Fibroblast of skin of left biceps (primary cell): ENCODE measurements around the gene TESK2.
"Not testable (repeated sequence)": the region's sequence is repeated elsewhere in the genome, so short reads cannot be mapped to it uniquely, and the experiment has no call there.

Source experiments
- DNase-seq, 2 experiments: peaks; one replicate each; pipeline ENCODE4 v3.0.0-alpha.2; 2013; ENCODE audit warnings: low read depth in 2 of 2

Gene TESK2, protein sequence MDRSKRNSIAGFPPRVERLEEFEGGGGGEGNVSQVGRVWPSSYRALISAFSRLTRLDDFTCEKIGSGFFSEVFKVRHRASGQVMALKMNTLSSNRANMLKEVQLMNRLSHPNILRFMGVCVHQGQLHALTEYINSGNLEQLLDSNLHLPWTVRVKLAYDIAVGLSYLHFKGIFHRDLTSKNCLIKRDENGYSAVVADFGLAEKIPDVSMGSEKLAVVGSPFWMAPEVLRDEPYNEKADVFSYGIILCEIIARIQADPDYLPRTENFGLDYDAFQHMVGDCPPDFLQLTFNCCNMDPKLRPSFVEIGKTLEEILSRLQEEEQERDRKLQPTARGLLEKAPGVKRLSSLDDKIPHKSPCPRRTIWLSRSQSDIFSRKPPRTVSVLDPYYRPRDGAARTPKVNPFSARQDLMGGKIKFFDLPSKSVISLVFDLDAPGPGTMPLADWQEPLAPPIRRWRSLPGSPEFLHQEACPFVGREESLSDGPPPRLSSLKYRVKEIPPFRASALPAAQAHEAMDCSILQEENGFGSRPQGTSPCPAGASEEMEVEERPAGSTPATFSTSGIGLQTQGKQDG

DNA sequence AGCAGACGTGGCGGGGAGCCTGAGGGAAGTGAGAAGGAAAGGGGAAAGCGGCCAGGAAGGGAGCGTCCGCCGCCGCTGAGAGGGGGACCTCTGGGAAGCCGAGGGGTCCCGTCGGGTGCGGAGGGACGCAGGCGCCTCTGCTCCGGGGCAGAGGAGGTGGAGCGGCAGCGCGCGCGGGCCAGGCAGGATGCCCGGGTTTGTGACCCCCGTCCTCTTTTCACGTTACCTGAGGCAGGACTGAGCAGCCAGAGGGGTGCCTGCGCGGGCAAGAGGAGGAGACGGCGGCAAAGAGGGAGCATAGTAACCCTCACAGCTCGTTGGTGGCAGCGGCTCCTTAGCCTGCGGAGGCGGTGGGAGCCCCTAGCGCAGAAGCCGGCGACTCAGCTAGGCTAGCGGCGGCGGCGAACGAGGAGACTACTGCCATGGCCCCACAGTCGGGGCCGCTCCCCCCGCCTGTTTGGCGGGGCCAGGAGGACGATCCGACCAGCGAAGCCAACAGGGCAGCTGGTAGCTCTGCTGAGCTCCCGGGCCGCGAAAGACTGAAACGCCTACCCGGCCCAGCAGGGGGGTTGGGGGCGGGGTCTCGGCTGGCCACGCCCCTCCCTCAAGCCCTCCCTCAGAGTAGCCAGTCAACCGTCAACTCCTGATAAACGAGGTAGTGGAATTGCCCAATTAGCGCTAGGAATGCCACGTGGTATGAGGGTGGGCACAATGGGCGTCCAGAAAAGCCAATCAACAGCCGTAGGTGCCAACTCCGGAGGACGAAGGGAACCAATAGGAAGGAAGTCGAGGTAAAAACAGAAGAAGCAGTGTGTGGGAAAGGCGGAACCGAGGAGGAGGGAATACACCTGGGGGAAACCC, at the start of gene TESK2:
Gene TESK2, minus strand, starts transcription at position 538 of the 861 bp plus-strand sequence. CDS start 33,378 bp downstream, outside the sequence.
- peak; percentile 98 for DNase-seq

DNA sequence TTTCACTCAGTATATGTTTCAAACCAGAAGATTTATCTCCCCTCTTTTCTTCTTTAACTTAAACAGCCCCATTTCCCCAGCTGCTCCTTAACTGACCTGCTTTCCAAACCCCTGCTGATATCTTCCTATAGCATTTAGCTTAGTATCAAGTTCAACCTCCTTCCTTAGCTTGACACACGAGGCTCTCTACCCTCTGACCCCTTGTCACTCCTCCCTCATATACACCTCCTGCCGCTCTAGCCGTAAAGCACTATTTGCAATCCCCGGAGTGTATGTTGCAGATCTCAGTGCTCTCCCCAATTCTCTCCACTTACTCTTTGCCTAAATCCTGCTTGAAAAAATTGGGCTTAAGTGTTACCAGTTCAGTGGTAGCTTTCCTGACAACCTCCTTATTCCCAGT, 45.9 kb upstream of the TESK2 start:
- no peak for DNase-seq

DNA sequence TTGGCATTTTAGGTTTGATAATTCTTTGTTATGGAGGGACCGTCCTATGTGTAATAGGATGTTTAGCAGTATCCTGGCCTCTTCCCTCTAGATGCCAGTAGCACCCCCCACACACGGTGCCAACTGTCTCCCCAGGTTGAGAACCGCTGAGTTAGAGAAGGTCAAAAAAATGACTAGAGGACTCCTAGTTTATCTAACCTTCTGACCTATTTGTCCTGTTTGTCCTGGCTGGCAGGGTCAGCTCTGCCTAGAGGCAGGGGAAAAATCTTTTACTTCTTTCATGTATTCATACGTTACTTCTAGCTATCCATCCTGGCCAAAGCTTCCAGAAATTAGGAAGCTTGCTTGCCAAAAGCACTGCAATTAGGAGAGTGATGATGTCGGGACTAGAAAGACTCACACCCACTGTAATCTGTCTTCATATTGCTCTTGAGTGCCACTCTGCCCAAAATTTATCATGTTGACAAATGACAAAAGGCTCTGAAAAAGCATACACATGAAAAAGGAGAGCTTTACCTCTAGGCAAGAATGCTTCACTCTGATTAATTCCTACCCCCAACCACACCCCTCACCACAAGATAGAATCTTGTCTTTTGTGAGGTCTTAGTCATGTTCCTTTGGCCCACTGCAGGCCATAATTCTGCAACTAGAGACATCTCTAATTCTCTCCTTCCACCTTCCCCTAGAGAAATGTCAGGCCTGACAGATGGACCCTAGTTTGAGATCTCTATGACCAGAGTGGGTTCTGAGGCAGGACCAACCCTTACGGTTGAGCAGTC, 45.2 kb upstream of the TESK2 start:
- DNase-seq: no peak

DNA sequence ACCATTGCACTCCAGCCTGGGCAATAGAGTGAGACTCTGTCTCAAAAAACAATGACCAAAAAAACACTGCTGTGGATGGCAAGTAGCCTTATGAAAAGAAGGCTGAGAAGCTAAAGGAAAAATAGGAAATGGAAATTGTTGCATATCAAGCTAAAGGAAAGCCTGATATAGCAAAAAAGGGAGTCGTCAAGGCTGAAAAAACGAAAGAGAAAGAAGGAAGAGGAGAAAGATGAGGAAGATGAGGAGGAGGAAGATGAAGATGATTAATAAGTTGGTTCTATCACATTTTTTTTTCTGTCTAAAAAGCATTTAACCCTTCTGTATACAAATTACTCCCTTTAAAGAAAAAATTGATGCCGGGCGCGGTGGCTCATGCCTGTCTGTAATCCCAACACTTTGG, 40.9 kb upstream of the TESK2 start:
- no peak for DNase-seq

DNA sequence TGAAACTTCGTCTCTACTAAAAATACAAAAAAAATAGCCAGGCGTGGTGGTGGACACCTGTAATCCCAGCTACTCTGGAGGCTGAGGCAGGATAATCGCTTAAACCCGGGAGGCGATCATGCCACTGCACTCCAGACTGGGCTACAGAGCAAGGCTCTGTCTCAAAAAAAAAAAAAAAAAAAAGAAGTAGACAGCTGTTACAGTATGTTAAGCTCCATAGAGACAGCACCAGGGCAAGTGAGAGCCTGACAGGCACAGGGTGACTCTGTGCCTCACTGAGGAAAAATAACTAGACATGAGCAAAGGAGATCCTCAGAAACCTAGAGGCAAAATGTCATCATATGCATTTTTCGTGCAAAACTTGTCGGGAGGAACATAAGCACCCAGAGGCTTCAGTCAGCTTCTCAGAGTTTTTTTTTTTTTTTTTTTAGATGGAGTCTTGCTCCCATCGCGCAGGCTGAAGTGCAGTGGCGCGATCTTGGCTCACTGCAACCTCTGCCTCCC, 39.7 kb upstream of the TESK2 start:
- no peak for DNase-seq

DNA sequence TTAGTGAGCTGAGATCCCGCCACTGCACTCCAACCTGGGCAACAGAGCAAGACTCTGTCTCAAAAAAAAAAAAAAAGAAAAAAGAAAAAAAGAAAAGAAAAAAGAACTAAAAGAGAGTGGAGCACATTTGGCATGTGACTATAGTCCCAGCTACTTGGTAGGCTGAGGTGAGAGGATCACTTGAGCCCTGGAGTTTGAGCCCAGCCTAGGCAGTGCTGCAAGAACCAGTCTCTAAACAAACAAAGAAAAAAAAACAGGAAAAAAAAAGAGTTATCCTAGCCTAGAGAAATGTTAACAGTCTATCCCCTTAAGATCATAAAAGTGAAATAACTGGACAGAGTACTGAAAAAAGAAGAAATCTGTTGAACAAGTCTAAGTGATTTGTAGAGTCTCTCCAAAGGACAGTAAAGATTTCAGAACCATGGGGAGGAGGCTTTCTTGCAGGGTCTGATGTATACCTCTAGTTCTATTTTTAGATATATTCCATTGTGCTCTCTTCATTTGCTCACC, 35.2 kb upstream of the TESK2 start:
- DNase-seq: no peak

DNA sequence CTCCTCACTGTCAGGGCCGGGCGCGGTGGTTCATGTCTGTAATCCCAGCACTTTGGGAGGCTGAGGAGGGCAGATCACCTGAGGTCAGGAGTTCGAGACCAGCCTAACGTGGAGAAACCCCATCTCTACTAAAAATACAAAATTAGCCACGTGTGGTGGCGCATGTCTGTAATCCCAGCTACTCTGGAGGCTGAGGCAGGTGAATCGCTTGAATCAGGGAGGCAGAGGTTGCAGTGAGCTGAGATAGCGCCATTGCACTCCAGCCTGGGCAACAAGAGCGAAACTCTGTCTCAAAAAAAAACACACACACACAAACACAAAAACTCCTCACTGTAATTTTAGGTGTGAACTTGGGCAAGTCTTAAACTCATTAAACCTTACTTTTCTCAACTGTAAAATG, 33.0 kb upstream of the TESK2 start:
- not testable (repeated sequence) for DNase-seq

DNA sequence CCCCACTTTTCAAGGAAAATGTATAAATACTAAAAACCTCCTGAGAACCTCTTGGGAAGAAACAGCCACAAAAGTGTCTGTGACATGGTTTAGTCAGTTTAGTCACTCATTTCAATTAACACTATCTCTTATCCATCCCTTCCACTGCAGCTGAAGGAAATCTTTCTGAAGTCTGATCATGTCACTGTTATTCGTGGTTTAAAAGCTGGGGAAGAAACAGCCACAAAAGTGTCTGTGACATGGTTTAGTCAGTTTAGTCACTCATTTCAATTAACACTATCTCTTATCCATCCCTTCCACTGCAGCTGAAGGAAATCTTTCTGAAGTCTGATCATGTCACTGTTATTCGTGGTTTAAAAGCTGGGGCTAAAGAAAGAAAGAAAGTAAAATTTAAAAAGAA, 32.6 kb upstream of the TESK2 start:
- not testable (repeated sequence) for DNase-seq

DNA sequence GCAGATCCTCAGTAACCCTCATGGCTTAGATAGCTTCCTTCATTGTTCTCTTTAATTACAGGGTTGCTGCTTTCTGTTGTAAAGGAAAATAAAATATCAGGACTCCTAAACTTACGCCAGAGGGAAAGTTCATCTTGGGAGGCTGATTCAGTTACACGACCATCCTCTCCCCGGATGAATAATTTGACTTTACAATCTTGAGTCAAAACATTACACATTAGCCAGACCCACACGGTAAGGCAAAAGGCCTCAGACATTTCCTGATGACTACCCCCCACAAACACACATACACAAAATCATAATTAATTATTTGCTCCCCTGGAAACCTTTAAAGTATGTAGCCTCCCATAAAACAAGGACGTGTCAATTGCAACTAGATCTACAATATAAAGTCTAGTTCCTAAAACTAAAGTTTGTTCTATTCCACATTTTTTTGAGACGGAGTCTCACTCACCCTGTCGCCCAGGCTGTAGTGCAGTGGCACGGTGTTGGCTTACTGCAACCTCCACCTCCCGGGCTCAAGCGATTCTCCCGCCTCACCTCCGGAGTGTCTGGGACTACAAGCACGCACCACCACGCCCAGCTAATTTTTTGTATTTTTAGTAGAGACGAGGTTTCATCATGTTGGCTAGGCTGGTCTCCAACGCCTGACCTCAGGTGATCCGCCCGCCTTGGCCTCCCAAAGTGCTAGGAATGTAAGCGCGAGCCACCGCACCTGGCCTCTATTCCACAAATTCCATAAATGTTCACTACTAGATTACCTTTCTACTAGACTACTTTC, 31.6 kb upstream of the TESK2 start:
- no peak for DNase-seq

DNA sequence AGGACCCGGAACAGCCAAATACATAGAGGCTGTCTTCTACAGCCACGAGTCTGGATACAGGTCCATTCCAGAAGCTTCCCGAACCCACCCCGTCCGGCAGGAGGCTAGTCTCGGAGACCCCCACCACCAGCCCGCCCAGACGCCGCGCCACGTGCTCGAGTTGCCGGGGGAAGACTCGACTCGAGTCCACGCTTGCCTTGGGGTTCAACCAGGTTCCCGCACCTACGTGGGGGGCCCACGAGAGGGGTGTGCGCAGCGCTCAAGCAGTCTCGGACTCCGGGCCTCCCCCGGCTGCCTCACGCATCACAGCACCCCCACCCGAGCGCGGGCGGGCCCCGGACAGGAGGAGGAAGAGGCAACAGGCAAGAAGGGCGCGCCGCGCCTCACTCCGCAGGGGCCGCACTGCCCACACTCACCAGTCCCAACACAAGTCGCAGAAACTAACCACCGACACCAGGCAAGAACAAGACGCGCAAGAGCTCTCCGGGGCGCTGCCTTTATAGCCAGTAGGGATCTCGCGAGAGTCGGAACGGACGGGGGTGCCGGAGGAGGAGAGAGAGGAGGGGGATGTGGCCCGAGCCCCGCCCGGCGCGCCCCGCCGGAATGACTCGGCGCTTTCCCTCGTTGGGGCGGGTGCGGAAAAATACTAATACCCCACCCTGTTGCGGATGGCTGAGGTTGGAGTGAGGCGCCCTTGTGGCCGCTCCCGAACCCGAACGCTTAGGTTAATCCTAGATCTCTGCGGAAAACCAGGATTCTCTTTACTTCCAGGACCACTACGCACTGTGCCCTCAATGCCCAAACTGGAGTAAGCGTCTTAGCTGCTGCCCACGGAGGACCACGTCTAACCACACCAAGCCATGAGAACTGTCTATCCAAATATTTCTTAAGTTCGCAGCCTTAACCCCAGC, 30.7 kb upstream of the TESK2 start, which contains the start of gene PRDX1:
Gene PRDX1, minus strand, starts transcription at position 472 of the 911 bp plus-strand sequence. CDS start 2,841 bp downstream, outside the sequence.
- DNase-seq: peak; percentile 93

DNA sequence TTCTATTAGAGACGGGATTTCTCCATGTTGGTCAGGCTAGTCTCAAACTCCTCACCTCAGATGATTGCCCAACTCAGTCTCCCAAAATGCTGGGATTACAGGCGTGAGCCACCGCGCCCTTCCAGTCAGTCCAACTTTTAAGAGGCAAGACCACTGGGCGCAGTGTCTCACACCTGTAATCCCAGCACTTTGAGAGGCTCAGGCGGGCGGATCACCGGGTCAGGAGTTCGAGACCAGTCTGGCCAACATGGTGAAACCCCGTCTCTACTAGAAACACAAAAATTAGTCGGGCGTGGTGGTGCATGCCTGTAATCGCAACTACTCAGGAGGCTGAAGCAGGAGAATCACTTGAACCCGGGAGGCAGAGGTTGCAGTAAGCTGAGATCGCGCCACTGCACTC, 28.8 kb upstream of the TESK2 start:
- not testable (repeated sequence) for DNase-seq

DNA sequence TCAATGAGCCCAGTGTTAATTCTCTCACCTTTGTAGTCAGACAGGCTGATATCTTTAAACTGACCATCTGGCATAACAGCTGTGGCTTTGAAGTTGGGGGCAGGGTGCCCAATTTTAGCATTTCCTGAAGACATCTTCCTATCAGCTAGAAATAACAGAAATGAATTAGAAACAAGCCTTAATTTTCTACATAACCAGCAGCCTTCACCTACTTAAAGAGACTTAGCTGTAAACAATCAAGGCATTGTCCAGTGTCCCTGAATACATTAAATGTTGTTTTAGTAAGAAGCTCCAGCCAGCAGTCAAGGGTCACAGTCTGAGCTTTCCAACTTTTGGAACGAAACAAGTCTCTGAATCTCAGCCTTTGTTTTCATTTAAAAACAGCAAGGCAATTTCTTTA, 27.9 kb upstream of the TESK2 start:
- no peak for DNase-seq

DNA sequence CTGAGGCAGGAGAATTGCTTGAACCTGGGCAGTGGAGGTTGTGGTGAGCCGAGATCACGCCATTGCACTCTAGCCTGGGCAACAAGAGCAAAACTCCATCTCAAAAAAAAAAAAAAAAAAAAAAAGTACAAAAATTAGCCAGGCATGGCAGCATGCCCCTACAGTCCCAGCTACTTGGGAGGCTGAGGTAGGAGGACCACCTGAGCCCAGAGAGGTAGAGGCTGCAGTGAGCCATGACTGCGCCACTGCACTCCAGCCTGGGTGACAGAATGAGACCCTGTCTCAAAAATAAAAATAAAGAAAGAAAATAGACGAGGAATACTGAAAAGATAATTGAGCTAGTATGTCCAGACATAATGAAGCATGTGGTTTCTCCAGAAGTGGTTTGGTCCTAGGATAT, 27.4 kb upstream of the TESK2 start:
- DNase-seq: not testable (repeated sequence)

DNA sequence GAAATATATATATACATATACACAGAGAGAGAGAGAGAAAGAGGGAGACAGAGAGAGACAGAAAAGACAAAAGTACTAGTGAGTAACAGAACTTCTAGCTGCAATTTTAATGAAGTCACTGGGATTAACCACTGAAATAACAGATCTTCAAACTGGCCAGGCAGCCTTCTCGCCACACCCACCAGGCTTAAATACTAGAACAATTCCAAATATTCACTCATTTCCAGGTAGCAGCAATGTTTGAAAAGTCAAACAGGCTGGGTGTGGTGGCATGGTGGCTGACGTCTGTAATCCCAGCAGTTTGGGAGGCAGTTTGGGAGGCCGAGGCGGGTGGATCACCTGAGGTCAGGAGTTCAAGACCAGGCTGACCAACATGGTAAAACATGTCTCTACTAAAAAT, 25.5 kb upstream of the TESK2 start:
- no peak for DNase-seq

DNA sequence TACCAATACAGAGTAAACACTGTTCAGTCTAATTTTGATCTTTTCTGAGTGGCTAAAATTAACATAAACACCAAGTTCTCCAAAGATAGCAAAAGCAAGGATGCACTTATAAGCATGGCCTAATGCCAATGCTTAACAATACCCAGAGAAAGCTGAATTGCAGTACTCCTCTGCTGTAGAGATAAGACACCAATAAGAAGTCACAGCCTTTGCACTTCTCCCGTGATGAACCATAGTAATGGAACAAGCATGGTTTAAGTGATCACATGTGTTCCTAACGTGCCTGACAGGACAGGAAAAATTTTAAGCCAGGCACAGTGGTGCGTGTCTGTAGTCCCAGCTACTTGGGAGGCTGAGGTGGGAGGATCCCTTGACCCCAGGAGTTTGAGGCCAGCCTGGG, 25.1 kb upstream of the TESK2 start:
- DNase-seq: no peak

DNA sequence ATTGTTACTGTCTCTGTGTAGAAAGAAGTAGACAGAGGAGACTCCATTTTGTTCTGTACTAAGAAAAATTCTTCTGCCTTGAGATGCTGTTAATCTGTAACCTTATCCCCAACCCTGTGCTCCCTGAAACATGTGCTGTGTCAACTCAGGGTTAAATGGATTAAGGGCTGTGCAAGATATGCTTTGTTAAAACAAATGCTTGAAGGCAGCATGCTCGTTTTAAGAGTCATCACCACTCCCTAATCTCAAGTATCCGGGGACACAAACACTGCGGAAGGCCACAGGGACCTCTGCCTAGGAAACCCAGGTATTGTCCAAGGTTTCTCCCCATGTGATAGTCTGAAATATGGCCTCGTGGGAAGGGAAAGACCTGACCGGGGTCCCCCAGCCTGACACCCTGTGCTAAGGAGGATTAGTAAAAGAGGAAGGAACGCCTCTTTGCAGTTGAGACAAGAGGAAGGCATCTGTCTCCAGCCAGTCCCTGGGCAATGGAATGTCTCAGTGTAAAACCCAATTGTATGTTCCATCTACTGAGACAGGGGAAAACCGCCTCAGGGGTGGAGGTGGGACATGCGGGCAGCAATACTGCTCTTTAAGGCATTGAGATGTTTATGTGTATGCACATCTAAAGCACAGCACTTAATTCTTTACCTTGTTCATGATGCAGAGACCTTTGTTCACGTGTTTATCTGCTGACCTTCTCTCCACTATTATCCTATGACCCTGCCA, 22.7 kb upstream of the TESK2 start:
- DNase-seq: not testable (repeated sequence)

DNA sequence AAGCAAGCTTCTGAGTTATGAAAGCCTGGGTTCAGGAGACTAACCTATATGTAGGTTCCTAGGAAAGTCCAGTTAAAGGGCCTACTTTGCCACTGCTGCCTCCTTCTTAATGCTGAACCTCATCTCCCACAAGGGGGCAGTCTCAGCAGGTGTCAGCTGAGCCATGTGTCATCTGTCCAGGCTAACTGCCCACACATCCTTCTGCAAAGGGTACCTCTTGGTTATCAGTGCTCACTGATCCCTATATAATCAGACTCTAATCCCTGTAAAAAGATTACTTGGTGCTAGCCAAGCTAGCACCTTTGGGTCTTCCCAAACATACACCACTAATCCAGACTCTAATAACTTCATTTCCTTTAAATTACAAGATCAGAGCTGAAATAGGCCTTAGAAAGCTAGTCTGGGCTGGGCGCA, 21.7 kb upstream of the TESK2 start:
- DNase-seq: no peak

DNA sequence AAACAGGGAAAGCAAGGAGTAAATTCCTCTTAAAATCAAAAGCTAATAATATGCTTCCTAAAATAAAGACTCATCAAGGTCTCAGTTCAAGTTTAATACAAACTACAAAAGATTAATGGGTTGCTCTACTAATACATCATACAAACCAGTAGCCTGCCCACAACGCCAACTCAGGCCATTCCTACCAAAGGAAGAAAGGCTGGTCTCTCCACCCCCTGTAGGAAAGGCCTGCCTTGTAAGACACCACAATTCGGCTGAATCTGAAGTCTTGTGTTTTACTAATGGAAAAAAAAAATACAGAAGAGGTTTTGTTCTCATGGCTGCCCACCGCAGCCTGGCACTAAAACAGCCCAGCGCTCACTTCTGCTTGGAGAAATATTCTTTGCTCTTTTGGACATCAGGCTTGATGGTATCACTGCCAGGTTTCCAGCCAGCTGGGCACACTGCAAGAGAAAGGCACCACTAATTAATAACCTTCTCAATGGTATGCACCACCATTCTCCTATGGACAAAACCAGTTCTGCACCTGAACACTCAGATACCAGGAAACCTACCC, 20.1 kb upstream of the TESK2 start:
- no peak for DNase-seq
